ENCODE data around the gene CROCC.
"Not testable (repeated sequence)": the region's sequence is repeated elsewhere in the genome, so short reads cannot be mapped to it uniquely, and the experiment has no call there.

CROCC gene

GRCh38 chr1:16955186-16955585, 33.5 kb downstream of the CROCC start:
- no peak for TF ChIP-seq CTCF (IDR thresholded peaks at IDR 0.05; ENCODE audit: low read depth, low read length)

DNA sequence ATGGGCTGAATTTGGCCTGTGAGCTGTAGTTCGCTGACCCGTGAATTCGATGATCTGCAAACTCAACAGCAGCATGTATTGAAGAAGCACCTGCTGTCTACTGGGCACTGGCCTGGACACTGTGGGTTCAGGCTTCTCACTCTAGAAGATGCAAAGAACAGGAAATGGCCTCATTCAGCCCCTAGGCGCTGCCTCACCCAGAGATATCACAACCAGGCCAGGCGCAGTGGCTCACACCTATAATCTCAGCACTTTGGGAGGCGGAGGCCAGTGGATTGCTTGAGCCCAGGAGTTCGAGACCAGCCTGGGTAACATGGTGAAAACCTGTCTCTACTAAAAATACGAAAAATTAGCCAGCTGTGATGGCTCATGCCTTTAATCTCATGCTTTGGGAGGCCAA, 35.0 kb downstream of the CROCC start:
- no peak for TF ChIP-seq CTCF (IDR thresholded peaks at IDR 0.05; ENCODE audit: low read depth, low read length)
- H3K4me3 ChIP-seq (ENCODE audit: low read depth, low read length) = no peak overlapping the region

More at GRCh38 chr1:16955186-16955585, 33.5 kb downstream of the CROCC start:
- no peak overlapping the region for H3K4me3 ChIP-seq (ENCODE audit: low read depth, low read length)

DNA sequence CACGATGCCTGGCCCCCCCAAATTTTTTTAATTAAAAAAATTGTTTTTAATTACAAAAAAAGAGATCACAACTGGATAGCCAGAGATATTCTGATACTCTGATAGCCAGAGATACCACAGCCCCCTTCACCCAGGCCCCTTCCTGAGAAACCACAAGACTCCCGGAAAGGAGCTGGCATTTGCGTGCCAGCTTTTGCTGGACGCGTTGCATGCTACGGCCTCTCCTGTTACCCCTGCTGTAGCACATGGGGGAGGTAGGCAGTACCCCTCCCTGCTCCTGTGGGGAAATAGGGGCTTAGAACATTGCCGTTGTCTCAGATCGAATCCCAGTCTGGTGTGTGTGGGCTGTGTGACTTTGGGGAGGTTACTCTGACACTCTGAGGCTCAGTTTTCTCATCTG, 36.0 kb downstream of the CROCC start:
- no peak overlapping the region for H3K4me3 ChIP-seq (ENCODE audit: low read depth, low read length)
- TF ChIP-seq CTCF (IDR thresholded peaks at IDR 0.05; ENCODE audit: low read depth, low read length) = no peak

- no peak overlapping the region for H3K4me3 ChIP-seq (ENCODE audit: low read depth, low read length)
- TF ChIP-seq CTCF (IDR thresholded peaks at IDR 0.05; ENCODE audit: low read depth, low read length) = no peak
Measured at GRCh38 chr1:16958475-16958874, 36.7 kb downstream of the CROCC start.

DNA sequence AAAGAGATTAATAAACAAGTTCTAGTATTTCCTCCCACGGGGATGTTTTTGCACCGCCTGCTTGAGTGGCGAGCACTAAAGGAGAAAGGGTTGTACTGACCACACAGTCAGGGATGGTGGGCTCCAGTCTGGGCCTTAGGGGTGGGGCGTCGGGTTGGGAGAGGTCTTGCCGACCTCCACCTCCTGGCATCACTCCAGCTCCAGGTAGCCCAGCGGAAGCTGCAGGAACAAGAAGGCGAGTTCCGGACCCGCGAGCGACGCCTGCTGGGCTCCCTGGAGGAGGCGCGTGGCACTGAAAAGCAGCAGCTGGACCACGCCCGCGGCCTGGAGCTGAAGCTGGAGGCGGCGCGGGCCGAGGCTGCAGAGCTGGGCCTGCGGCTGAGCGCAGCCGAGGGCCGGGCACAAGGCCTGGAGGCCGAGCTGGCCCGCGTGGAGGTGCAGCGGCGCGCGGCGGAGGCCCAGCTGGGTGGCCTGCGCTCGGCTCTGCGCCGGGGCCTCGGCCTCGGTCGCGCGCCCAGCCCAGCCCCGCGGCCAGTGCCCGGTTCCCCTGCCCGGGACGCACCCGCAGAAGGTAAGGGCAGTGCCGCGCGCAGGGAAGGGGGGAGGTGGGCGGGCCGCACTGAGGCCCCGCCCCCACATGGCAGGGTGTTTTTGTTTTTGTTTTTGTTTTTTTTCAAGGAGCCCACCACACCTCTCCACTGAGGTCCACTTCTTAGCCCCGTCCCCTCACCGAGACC, 39.0 kb downstream of the CROCC start:
- H3K4me3 ChIP-seq (ENCODE audit: low read depth, low read length) = peak overlapping the region; percentile 37

DNA sequence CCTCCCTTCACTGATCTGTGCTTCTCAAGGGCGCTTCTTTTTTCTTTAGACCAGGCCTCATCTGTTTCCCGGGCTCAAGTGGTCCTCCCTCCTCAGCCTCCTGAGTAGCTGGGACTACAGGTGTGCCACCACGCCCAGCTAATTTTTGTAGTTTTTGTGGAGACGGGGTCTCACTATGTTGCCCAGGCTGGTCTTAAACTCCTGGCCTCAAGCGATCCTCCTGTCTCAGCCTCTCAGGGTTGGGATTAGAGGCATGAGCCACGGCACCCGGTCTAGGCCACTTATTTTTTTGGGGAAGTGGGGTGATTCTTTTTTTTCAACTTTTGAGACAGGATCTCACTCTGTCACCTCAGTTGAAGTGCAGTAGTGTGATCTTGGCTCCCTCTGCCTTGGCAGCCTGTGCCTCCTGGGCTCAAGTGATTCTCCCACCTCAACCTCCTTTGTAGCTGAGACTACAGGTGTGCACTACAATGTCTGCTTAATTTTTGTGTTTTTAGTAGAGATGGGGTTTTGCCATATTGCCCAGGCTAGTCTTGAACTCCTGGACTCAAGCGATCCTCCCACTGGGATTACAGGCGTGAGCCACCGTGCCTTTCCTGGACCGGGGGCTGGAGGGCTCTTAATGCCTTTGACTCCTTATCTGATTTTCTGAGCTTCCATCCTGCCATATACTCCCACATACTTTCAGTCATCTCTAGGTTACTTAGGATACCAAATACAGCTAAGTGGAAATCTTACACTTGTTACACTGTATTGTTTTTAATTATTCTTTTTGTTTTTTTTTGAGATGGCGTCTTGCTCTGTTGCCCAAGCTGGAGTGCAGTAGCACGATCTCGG, 39.8 kb downstream of the CROCC start:
- TF ChIP-seq CTCF (IDR thresholded peaks at IDR 0.05; ENCODE audit: low read depth, low read length) = no peak
- peak overlapping the region; percentile 37 for H3K4me3 ChIP-seq (ENCODE audit: low read depth, low read length)

More for the DNA sequence above, 39.0 kb downstream of the CROCC start:
- TF ChIP-seq CTCF (IDR thresholded peaks at IDR 0.05; ENCODE audit: low read depth, low read length) = peak; percentile 72

DNA sequence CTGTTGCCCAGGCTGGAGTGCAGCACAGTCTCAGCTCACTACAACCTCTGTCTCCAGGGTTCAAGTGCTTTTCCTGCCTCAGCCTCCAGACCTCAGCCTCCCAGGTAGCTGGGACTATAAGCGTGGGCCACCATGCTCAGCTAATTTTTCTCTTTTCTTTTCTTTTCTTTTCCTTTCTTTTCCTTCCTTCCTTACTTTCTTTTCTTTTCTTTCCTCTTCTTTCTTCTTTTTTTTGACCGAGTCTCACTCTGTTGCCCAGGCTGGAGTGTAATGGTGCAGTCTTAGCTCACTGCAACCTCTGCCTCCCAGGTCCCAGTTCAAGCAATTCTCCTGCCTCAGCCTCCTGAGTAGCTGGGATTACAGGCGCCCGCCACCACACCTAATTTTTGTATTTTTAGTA, 42.4 kb downstream of the CROCC start:
- H3K4me3 ChIP-seq (ENCODE audit: low read depth, low read length) = not testable (repeated sequence)

Data from WI38 (cell line).